ENCODE results near the gene KRTAP25-1.

KRTAP25-1 gene

DNA sequence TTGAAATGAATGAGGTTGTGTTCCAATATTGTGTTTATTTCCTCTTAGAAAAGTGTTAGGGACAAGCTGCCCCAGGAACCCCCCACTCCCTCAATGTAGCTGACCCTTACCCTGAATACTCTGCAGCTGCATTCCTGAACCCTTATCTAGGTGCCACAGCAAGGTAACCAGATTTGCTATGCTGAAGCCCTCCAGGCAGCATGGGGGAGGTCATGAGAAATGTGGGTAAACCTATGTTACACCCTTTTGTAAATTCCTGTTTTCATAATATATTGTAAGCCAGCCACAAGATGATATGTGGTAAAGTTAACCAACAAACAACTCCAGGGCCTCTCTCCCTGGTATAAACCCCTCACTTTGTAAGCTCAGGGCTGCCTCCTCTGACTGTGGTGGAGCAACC is 45.6 kb downstream of the KRTAP25-1 start:
- Histone ChIP-seq H3K79me2 (ENCODE audit: insufficient read depth, low read length) (no peaks in the 10 kb centered on the region), H3K4me3 (ENCODE audit: low read depth in 1 of 2, low read length in 2 of 2) (no peak overlapping the region), H3K4me2 (ENCODE audit: insufficient read depth, low read length) (no peak overlapping the region), H3K9me3 (ENCODE audit: insufficient read depth, low read length, severe bottlenecking) (no peaks in the 10 kb centered on the region), H3K9ac (ENCODE audit: low read depth, low read length) (no peak overlapping the region), H3K4me1 (ENCODE audit: insufficient read depth, low read length) (no peaks in the 10 kb centered on the region), H4K20me1 (ENCODE audit: insufficient read depth, low read length) (no peaks in the 10 kb centered on the region), H3K27ac (ENCODE audit: low read length) (no peak overlapping the region), H2AFZ (ENCODE audit: low read depth, low read length) (no peak overlapping the region), H3K36me3 (ENCODE audit: insufficient read depth, low read length) (no peaks in the 10 kb centered on the region), H3K27me3 (ENCODE audit: insufficient read depth, low read length, poor library complexity) (no peaks in the 10 kb centered on the region)
- DNase-seq: no peak
- ATAC-seq (ENCODE audit: insufficient read depth, low read depth): no peak
- TF ChIP-seq CTCF (IDR thresholded peaks at IDR 0.05; ENCODE audit: borderline replicate concordance, extremely low read depth, low read length, poor library complexity, severe bottlenecking) (no peak), EZH2 (IDR thresholded peaks at IDR 0.05; ENCODE audit: borderline replicate concordance, low read depth, low read length, severe bottlenecking) (no peak)

DNA sequence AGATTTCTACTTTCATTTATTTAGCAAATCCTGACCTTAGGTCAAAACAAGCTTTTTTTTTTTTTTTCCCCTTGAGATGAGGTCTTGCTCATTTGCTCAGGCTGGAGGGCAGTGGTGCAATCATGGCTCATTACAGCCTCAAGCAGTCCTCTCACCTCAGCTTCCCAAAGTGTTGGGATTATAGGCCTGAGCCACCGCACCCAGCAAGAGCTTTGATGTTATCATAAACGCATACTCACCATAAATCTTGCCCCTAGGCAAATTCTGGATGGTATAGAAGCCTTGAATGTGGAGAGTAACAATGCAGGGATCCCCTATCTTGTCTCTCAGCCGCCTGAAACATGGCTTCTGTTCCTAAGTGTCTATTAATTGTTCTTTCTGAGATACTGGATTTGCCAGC is 48.7 kb downstream of the KRTAP25-1 start:
- ATAC-seq (ENCODE audit: insufficient read depth, low read depth) (no peak), DNase-seq (no peak)
- Histone ChIP-seq H3K9me3 (ENCODE audit: insufficient read depth, low read length, severe bottlenecking) (no peaks in the 10 kb centered on the region), H3K27me3 (ENCODE audit: insufficient read depth, low read length, poor library complexity) (no peaks in the 10 kb centered on the region), H3K9ac (ENCODE audit: low read depth, low read length) (no peak overlapping the region), H3K27ac (ENCODE audit: low read length) (no peak overlapping the region), H3K79me2 (ENCODE audit: insufficient read depth, low read length) (no peaks in the 10 kb centered on the region), H3K4me1 (ENCODE audit: insufficient read depth, low read length) (no peaks in the 10 kb centered on the region), H4K20me1 (ENCODE audit: insufficient read depth, low read length) (no peaks in the 10 kb centered on the region), H2AFZ (ENCODE audit: low read depth, low read length) (no peak overlapping the region), H3K4me2 (ENCODE audit: insufficient read depth, low read length) (no peak overlapping the region), H3K4me3 (ENCODE audit: low read depth in 1 of 2, low read length in 2 of 2) (no peak overlapping the region), H3K36me3 (ENCODE audit: insufficient read depth, low read length) (no peaks in the 10 kb centered on the region)
- no peak for TF ChIP-seq CTCF (IDR thresholded peaks at IDR 0.05; ENCODE audit: borderline replicate concordance, extremely low read depth, low read length, poor library complexity, severe bottlenecking)
- no peak for TF ChIP-seq EZH2 (IDR thresholded peaks at IDR 0.05; ENCODE audit: borderline replicate concordance, low read depth, low read length, severe bottlenecking)

Measured in DND-41 (cell line).